ENCODE measurements around the gene COL27A1.

The COL27A1 gene

GRCh38 chr9:114289106-114289505, 133.8 kb downstream of the COL27A1 start:
- no peak for DNase-seq

GRCh38 chr9:114289571-114290481, 134.5 kb downstream of the COL27A1 start:
- no peak for DNase-seq

- DNase-seq = no peak
Measured at GRCh38 chr9:114290561-114290986, 135.2 kb downstream of the COL27A1 start.

GRCh38 chr9:114291064-114291474, 135.7 kb downstream of the COL27A1 start:
- DNase-seq = peak; percentile 73

GRCh38 chr9:114291886-114292590, 136.7 kb downstream of the COL27A1 start:
- DNase-seq = no peak

GRCh38 chr9:114294664-114295063, 139.3 kb downstream of the COL27A1 start:
- no peak for DNase-seq

- no peak for DNase-seq
Measured at GRCh38 chr9:114296338-114296737, 141.0 kb downstream of the COL27A1 start.

GRCh38 chr9:114299286-114300152, 144.2 kb downstream of the COL27A1 start:
- no peak for DNase-seq

- DNase-seq = no peak
Measured at GRCh38 chr9:114300153-114300845, 145.0 kb downstream of the COL27A1 start.

GRCh38 chr9:114300846-114301797, 145.8 kb downstream of the COL27A1 start:
- no peak for DNase-seq

- DNase-seq = no peak
Measured at GRCh38 chr9:114301798-114302565, 146.6 kb downstream of the COL27A1 start.

- no peak for DNase-seq
Measured at GRCh38 chr9:114302727-114303126, 147.4 kb downstream of the COL27A1 start.

- no peak for DNase-seq
Measured at GRCh38 chr9:114303571-114303970, 148.2 kb downstream of the COL27A1 start.

- DNase-seq = peak; percentile 24
Measured at GRCh38 chr9:114303977-114304376, 148.6 kb downstream of the COL27A1 start.

GRCh38 chr9:114304416-114305188, 149.3 kb downstream of the COL27A1 start:
- no peak for DNase-seq

GRCh38 chr9:114307899-114308267, 152.5 kb downstream of the COL27A1 start:
- no peak for DNase-seq

GRCh38 chr9:114308361-114308950, 153.1 kb downstream of the COL27A1 start:
- DNase-seq = no peak

GRCh38 chr9:114309096-114309495, 153.8 kb downstream of the COL27A1 start:
- no peak for DNase-seq

All from fibroblast of skin of scalp (primary cell).